ENCODE results near the gene RAD51D. TPM values are rescaled to one million over a fixed set of nuclear protein-coding genes. Genes with fewer than 3 reads are reported as not detected.

Gene RAD51D
- total and polyA plus RNA-seq, 2 donors from 2014 or later = 7.8 to 13.8 TPM

GRCh38 chr17:35064516-35065215 is 55.0 kb downstream of the RAD51D start:
- FAIRE-seq = no peak
- H3K4me3 ChIP-seq (ENCODE audit: low read length in 3 of 3) = no peak overlapping the region
- no peak for TF ChIP-seq CTCF (IDR thresholded peaks at IDR 0.05; ENCODE audit: borderline replicate concordance, extremely low read depth, insufficient read depth)
- H3K9me3 ChIP-seq (ENCODE audit: control insufficient read depth in 2 of 3, insufficient read depth in 1 of 3, low read length in 3 of 3) = no peaks in the 10 kb centered on the region
- H3K27ac ChIP-seq (ENCODE audit: low read depth in 2 of 2, low read length in 2 of 2) = peak overlapping the region; percentile 2 to 78
- intact Hi-C loops (cut with DNase I) = no loop called here
- no peak overlapping the region for H3K9ac ChIP-seq (ENCODE audit: low read length in 3 of 3)
- no peaks in the 10 kb centered on the region for H3K36me3 ChIP-seq (ENCODE audit: control insufficient read depth in 2 of 3, insufficient read depth in 3 of 3, low read length in 3 of 3)
- H3K27me3 ChIP-seq (ENCODE audit: control insufficient read depth, insufficient read depth, low read length) = no peaks in the 10 kb centered on the region
- DNase-seq = no peak
- H3K4me1 ChIP-seq (ENCODE audit: control insufficient read depth in 2 of 3, insufficient read depth in 2 of 3, low read depth in 1 of 3, low read length in 3 of 3) = peaks cover 0 to 14% (median 2%) of the 10 kb centered on the region in 3 donors

- H3K27ac ChIP-seq (ENCODE audit: low read depth in 2 of 2, low read length in 2 of 2) = peak within 1 kb of the TSS; percentile 57 to 78
- H3K9me3 ChIP-seq (ENCODE audit: control insufficient read depth in 2 of 3, insufficient read depth in 1 of 3, low read length in 3 of 3) = no peaks in the 10 kb centered on the region
- H3K4me1 ChIP-seq (ENCODE audit: control insufficient read depth in 2 of 3, insufficient read depth in 2 of 3, low read depth in 1 of 3, low read length in 3 of 3) = peaks cover 0 to 14% (median 2%) of the 10 kb centered on the region in 3 donors
- DNase-seq = peak; percentile 65 to 91 (median 88)
- no peaks in the 10 kb centered on the region for H3K36me3 ChIP-seq (ENCODE audit: control insufficient read depth in 2 of 3, insufficient read depth in 3 of 3, low read length in 3 of 3)
- H3K9ac ChIP-seq (ENCODE audit: low read length in 3 of 3) = peak within 1 kb of the TSS in 1 of 3 donors; percentile 2
- TF ChIP-seq CTCF (IDR thresholded peaks at IDR 0.05; ENCODE audit: borderline replicate concordance, extremely low read depth, insufficient read depth) = no peak
- peak; percentile 44 for FAIRE-seq
- intact Hi-C loops (cut with DNase I) = no loop called here
- H3K27me3 ChIP-seq (ENCODE audit: control insufficient read depth, insufficient read depth, low read length) = no peaks in the 10 kb centered on the region
- H3K4me3 ChIP-seq (ENCODE audit: low read length in 3 of 3) = peak within 1 kb of the TSS in 2 of 3 donors; percentile 52 to 69
Measured at GRCh38 chr17:35063514-35064223, 56.0 kb downstream of the RAD51D start, which contains the start of gene RFFL. TSS of gene RFFL (minus strand) at chr17:35063707. CDS start at chr17:35026553, 37,154 bp downstream.

GRCh38 chr17:35062308-35062707 is 57.4 kb downstream of the RAD51D start:
- intact Hi-C loops (cut with DNase I) = no loop called here
- H3K36me3 ChIP-seq (ENCODE audit: control insufficient read depth in 2 of 3, insufficient read depth in 3 of 3, low read length in 3 of 3) = no peaks in the 10 kb centered on the region
- H3K4me1 ChIP-seq (ENCODE audit: control insufficient read depth in 2 of 3, insufficient read depth in 2 of 3, low read depth in 1 of 3, low read length in 3 of 3) = peaks cover 0 to 8% (median 2%) of the 10 kb centered on the region in 3 donors
- no peak for TF ChIP-seq CTCF (IDR thresholded peaks at IDR 0.05; ENCODE audit: borderline replicate concordance, extremely low read depth, insufficient read depth)
- H3K27ac ChIP-seq (ENCODE audit: low read depth in 2 of 2, low read length in 2 of 2) = no peak overlapping the region
- no peak for DNase-seq
- no peaks in the 10 kb centered on the region for H3K27me3 ChIP-seq (ENCODE audit: control insufficient read depth, insufficient read depth, low read length)
- no peak overlapping the region for H3K9ac ChIP-seq (ENCODE audit: low read length in 3 of 3)
- no peak for FAIRE-seq
- peak overlapping the region in 1 of 3 donors; percentile 15 for H3K4me3 ChIP-seq (ENCODE audit: low read length in 3 of 3)
- H3K9me3 ChIP-seq (ENCODE audit: control insufficient read depth in 2 of 3, insufficient read depth in 1 of 3, low read length in 3 of 3) = no peaks in the 10 kb centered on the region

Data from kidney (tissue), 14 donors.